ENCODE measurements around the gene SEPTIN12.

The SEPTIN12 gene

GRCh38 chr16:4787627-4788482, at the start of gene SEPTIN12:
SEPTIN12 (minus strand) TSS chr16:4788345; CDS start chr16:4787645, 700 bp downstream.
- no peak for DNase-seq

- DNase-seq, result no peak
These were observed 48.6 kb upstream of the SEPTIN12 start for GRCh38 chr16:4836727-4837126.

- no peak for DNase-seq
These were observed 45.4 kb upstream of the SEPTIN12 start for GRCh38 chr16:4833584-4833983.

GRCh38 chr16:4832698-4833343, 44.7 kb upstream of the SEPTIN12 start:
- DNase-seq, result no peak

- no peak for DNase-seq
These were observed 43.5 kb upstream of the SEPTIN12 start for GRCh38 chr16:4831616-4832015.

- DNase-seq, result no peak
These were observed 42.3 kb upstream of the SEPTIN12 start for GRCh38 chr16:4830408-4830807.

- DNase-seq, result no peak
These were observed 40.6 kb upstream of the SEPTIN12 start for GRCh38 chr16:4828567-4829321.

- DNase-seq, result no peak
These were observed 38.8 kb upstream of the SEPTIN12 start for GRCh38 chr16:4826980-4827379.

GRCh38 chr16:4826526-4826925, 38.4 kb upstream of the SEPTIN12 start:
- DNase-seq, result no peak

GRCh38 chr16:4825196-4825595, 37.1 kb upstream of the SEPTIN12 start:
- DNase-seq, result no peak

- no peak for DNase-seq
These were observed 32.5 kb upstream of the SEPTIN12 start for GRCh38 chr16:4820652-4821051.

- no peak for DNase-seq
These were observed 26.5 kb upstream of the SEPTIN12 start for GRCh38 chr16:4814542-4815173.

- DNase-seq, result no peak
These were observed 25.9 kb upstream of the SEPTIN12 start for GRCh38 chr16:4814046-4814445.

- DNase-seq, result no peak
These were observed 25.3 kb upstream of the SEPTIN12 start for GRCh38 chr16:4813251-4814003.

- DNase-seq, result no peak
These were observed 23.6 kb upstream of the SEPTIN12 start for GRCh38 chr16:4811773-4812172.

- no peak for DNase-seq
These were observed 23.1 kb upstream of the SEPTIN12 start for GRCh38 chr16:4811242-4811641.

- no peak for DNase-seq
These were observed 18.1 kb upstream of the SEPTIN12 start for GRCh38 chr16:4806280-4806679.

GRCh38 chr16:4805231-4805630, 17.1 kb upstream of the SEPTIN12 start:
- DNase-seq, result no peak

GRCh38 chr16:4803898-4804762, 16.0 kb upstream of the SEPTIN12 start:
- DNase-seq, result no peak

- no peak for DNase-seq
These were observed 15.3 kb upstream of the SEPTIN12 start for GRCh38 chr16:4803401-4803844.

GRCh38 chr16:4802659-4803287, 14.6 kb upstream of the SEPTIN12 start:
- peak; percentile 69 to 88 (median 76) for DNase-seq
